ENCODE measurements around the gene SMG5.

DNA sequence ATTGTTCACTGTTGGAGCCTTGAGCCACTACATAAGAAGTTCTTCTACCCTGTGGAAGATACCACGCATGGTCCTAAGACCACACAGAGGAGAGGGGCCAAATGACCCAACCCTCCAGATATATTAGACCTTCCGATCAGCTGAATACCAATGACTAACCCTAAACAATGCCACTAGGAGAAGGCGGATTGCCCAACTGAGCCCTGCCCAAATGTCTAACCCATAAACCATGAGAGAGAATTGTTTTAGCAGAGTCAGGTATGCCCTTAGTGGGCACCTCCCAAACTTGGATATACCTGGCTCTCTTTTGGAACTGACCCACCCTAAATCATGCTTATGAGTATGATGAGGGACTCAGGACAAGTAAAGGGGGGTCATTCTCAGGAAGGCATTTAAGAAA lies 12.3 kb downstream of the SMG5 start:
- TF ChIP-seq, protein P1, sequence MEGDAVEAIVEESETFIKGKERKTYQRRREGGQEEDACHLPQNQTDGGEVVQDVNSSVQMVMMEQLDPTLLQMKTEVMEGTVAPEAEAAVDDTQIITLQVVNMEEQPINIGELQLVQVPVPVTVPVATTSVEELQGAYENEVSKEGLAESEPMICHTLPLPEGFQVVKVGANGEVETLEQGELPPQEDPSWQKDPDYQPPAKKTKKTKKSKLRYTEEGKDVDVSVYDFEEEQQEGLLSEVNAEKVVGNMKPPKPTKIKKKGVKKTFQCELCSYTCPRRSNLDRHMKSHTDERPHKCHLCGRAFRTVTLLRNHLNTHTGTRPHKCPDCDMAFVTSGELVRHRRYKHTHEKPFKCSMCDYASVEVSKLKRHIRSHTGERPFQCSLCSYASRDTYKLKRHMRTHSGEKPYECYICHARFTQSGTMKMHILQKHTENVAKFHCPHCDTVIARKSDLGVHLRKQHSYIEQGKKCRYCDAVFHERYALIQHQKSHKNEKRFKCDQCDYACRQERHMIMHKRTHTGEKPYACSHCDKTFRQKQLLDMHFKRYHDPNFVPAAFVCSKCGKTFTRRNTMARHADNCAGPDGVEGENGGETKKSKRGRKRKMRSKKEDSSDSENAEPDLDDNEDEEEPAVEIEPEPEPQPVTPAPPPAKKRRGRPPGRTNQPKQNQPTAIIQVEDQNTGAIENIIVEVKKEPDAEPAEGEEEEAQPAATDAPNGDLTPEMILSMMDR (IDR thresholded peaks at IDR 0.05; ENCODE audit: low read depth, low read length) = no peak
- no peak for TF ChIP-seq POLR2A (IDR thresholded peaks at IDR 0.05; ENCODE audit: extremely low read depth, insufficient read length)
- TF ChIP-seq, protein P2, sequence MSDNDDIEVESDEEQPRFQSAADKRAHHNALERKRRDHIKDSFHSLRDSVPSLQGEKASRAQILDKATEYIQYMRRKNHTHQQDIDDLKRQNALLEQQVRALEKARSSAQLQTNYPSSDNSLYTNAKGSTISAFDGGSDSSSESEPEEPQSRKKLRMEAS (IDR thresholded peaks at IDR 0.05; ENCODE audit: low read depth, low read length) = no peak

All from NB4 (cell line).